Liver (tissue), 3 donors: ENCODE data around the gene RDX.

Experiments used
- GABPA ChIP-seq, 2 donors: IDR thresholded peaks in 1 of 2; conservative IDR thresholded peaks in 1 of 2; 2 replicates each; pipeline ENCODE4 v1.6.1; 2016; ENCODE audit warnings: antibody characterized with exemption in 2 of 2, mild to moderate bottlenecking in 1 of 2, moderate library complexity in 1 of 2
- MAX ChIP-seq: IDR thresholded peaks from 2 replicates; pipeline ENCODE4 v1.6.1; 2016; ENCODE audit warnings: antibody characterized with exemption
- RAD21 ChIP-seq, 2 donors: IDR thresholded peaks; 2 replicates each; pipeline ENCODE4 v1.6.1; 2016; ENCODE audit warnings: antibody characterized with exemption in 2 of 2, mild to moderate bottlenecking in 2 of 2
- SP1 ChIP-seq: IDR thresholded peaks from 2 replicates; pipeline ENCODE4 v1.6.1; 2018; ENCODE audit warnings: antibody characterized with exemption, mild to moderate bottlenecking
- TAF1 ChIP-seq: conservative IDR thresholded peaks from 2 replicates; pipeline ENCODE4 v1.6.1; 2016; ENCODE audit warnings: antibody characterized with exemption, mild to moderate bottlenecking
- TF ChIP-seq, protein P1 (sequence below): fragments of 150-350 bp; IDR thresholded peaks from 2 replicates; pipeline ENCODE4 v1.5.1; 2017; ENCODE audit warnings: improper control_type of control experiment, low read depth, low read length; ENCODE audit not compliant: missing input control
- TF ChIP-seq, protein P2 (sequence below): IDR thresholded peaks from 2 replicates; pipeline ENCODE4 v1.6.1; 2016; ENCODE audit warnings: antibody characterized with exemption, mild to moderate bottlenecking
- donor health status: healthy.
- donor health status: healthy.

GRCh38 chr11:110196884-110197420 lies 99.5 kb downstream of the RDX start:
- TF ChIP-seq, protein P1, sequence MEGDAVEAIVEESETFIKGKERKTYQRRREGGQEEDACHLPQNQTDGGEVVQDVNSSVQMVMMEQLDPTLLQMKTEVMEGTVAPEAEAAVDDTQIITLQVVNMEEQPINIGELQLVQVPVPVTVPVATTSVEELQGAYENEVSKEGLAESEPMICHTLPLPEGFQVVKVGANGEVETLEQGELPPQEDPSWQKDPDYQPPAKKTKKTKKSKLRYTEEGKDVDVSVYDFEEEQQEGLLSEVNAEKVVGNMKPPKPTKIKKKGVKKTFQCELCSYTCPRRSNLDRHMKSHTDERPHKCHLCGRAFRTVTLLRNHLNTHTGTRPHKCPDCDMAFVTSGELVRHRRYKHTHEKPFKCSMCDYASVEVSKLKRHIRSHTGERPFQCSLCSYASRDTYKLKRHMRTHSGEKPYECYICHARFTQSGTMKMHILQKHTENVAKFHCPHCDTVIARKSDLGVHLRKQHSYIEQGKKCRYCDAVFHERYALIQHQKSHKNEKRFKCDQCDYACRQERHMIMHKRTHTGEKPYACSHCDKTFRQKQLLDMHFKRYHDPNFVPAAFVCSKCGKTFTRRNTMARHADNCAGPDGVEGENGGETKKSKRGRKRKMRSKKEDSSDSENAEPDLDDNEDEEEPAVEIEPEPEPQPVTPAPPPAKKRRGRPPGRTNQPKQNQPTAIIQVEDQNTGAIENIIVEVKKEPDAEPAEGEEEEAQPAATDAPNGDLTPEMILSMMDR, result no peak
- no peak for TF ChIP-seq RAD21 (IDR thresholded peaks at IDR 0.05)
- TF ChIP-seq GABPA (IDR thresholded peaks at IDR 0.05 in 1 of 2, conservative IDR thresholded peaks at IDR 0.05 in 1 of 2), result no peak
- TF ChIP-seq TAF1, result no peak
- no peak for TF ChIP-seq MAX
- TF ChIP-seq SP1, result no peak
- TF ChIP-seq, protein P2, sequence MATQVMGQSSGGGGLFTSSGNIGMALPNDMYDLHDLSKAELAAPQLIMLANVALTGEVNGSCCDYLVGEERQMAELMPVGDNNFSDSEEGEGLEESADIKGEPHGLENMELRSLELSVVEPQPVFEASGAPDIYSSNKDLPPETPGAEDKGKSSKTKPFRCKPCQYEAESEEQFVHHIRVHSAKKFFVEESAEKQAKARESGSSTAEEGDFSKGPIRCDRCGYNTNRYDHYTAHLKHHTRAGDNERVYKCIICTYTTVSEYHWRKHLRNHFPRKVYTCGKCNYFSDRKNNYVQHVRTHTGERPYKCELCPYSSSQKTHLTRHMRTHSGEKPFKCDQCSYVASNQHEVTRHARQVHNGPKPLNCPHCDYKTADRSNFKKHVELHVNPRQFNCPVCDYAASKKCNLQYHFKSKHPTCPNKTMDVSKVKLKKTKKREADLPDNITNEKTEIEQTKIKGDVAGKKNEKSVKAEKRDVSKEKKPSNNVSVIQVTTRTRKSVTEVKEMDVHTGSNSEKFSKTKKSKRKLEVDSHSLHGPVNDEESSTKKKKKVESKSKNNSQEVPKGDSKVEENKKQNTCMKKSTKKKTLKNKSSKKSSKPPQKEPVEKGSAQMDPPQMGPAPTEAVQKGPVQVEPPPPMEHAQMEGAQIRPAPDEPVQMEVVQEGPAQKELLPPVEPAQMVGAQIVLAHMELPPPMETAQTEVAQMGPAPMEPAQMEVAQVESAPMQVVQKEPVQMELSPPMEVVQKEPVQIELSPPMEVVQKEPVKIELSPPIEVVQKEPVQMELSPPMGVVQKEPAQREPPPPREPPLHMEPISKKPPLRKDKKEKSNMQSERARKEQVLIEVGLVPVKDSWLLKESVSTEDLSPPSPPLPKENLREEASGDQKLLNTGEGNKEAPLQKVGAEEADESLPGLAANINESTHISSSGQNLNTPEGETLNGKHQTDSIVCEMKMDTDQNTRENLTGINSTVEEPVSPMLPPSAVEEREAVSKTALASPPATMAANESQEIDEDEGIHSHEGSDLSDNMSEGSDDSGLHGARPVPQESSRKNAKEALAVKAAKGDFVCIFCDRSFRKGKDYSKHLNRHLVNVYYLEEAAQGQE, result no peak
